SU-DHL-6 (cell line): ENCODE measurements around the gene ABHD12B.
A peak's percentile ranks its signal among the peaks of the same experiment; 100 is the strongest.

Experiments used
- H2AFZ ChIP-seq: fragments of 200-600 bp; sonication (generic); 2 replicates; pipeline ENCODE4 v1.6.1; 2014; ENCODE audit warnings: low read depth, mild to moderate bottlenecking, moderate library complexity, mixed read lengths, antibody characterized with exemption, low read length; ENCODE audit not compliant: severe bottlenecking
- H3F3A ChIP-seq: fragments of 200-600 bp; shearing (Covaris generic); 2 replicates; pipeline ENCODE4 v1.6.0; 2016; ENCODE audit warnings: antibody characterized with exemption, mild to moderate bottlenecking; ENCODE audit not compliant: insufficient read depth
- H3K27ac ChIP-seq: fragments of 200-600 bp; sonication (generic); 2 replicates; pipeline ENCODE4 v1.5.1; 2016; ENCODE audit warnings: low read depth, mild to moderate bottlenecking, low read length, moderate library complexity, mixed read lengths
- H3K27me3 ChIP-seq: fragments of 200-600 bp; sonication (generic), shearing (Covaris generic); 2 replicates; pipeline ENCODE4 v1.6.0; 2014; ENCODE audit warnings: mild to moderate bottlenecking, low read length
- H3K36me3 ChIP-seq: fragments of 200-600 bp; sonication (generic); 2 replicates; pipeline ENCODE4 v1.6.1; 2014; ENCODE audit warnings: mild to moderate bottlenecking, low read length, mixed read lengths
- H3K4me2 ChIP-seq: fragments of 300-600, 200-600 bp; shearing (Covaris generic), sonication (generic); 2 replicates; pipeline ENCODE4 v1.6.0; 2014; ENCODE audit warnings: low read length, low read depth, mild to moderate bottlenecking; ENCODE audit not compliant: poor library complexity, severe bottlenecking
- H3K4me3 ChIP-seq: fragments of 200-600 bp; sonication (generic); 2 replicates; pipeline ENCODE4 v1.5.1; 2014; ENCODE audit warnings: antibody characterized with exemption, low read length, mild to moderate bottlenecking, mixed read lengths; ENCODE audit not compliant: insufficient read depth, poor library complexity, severe bottlenecking
- H3K79me2 ChIP-seq: fragments of 200-600 bp; sonication (generic); 2 replicates; pipeline ENCODE4 v1.6.1; 2014; ENCODE audit warnings: mild to moderate bottlenecking, low read length, moderate library complexity; ENCODE audit not compliant: insufficient read depth
- H3K9ac ChIP-seq: fragments of 200-600 bp; sonication (generic); 2 replicates; pipeline ENCODE4 v1.7.0; 2014; ENCODE audit warnings: mild to moderate bottlenecking, low read length
- H3K9me2 ChIP-seq: fragments of 200-600 bp; sonication (generic); replicated peaks from 2 replicates; pipeline ENCODE4 v1.6.1; 2014; ENCODE audit warnings: low read length; ENCODE audit not compliant: insufficient read depth
- H3K9me3 ChIP-seq: fragments of 200-600 bp; sonication (generic); 2 replicates; pipeline ENCODE4 v1.6.1; 2014; ENCODE audit warnings: low read length, mixed read lengths; ENCODE audit not compliant: insufficient read depth
- H4K20me1 ChIP-seq: fragments of 200-600 bp; sonication (generic); 2 replicates; pipeline ENCODE4 v1.6.1; 2014; ENCODE audit warnings: low read depth, mild to moderate bottlenecking, antibody characterized with exemption, low read length, moderate library complexity, mixed read lengths
- CTCF ChIP-seq: fragments of 200-600 bp; sonication (generic); IDR thresholded peaks from one replicate; pipeline ENCODE4 v1.5.1; 2017; ENCODE audit warnings: antibody characterized with exemption, mild to moderate bottlenecking, low read length, moderate library complexity; ENCODE audit not compliant: insufficient read depth, poor library complexity, severe bottlenecking
- EZH2phosphoT487 ChIP-seq: fragments of 200-600 bp; sonication (generic), shearing (Covaris generic); conservative IDR thresholded peaks from 2 replicates; pipeline ENCODE4 v1.6.1; 2018; ENCODE audit warnings: mild to moderate bottlenecking, antibody characterized with exemption, low read length, moderate library complexity, mixed read lengths

ABHD12B gene

GRCh38 chr14:50855558-50855957 lies 16.3 kb upstream of the ABHD12B start:
- Histone ChIP-seq H4K20me1 (no peaks in the 10 kb centered on the region), H3K27me3 (no peaks in the 10 kb centered on the region), H3K9me2 (no peaks in the 10 kb centered on the region), H3K79me2 (no peaks in the 10 kb centered on the region), H3K9ac (no peak overlapping the region), H2AFZ (no peak overlapping the region), H3F3A (no peaks in the 10 kb centered on the region), H3K4me2 (no peak overlapping the region), H3K4me3 (no peak overlapping the region), H3K9me3 (no peaks in the 10 kb centered on the region), H3K36me3 (no peaks in the 10 kb centered on the region), H3K27ac (no peak overlapping the region)
- TF ChIP-seq CTCF (no peak), EZH2phosphoT487 (no peak)

DNA sequence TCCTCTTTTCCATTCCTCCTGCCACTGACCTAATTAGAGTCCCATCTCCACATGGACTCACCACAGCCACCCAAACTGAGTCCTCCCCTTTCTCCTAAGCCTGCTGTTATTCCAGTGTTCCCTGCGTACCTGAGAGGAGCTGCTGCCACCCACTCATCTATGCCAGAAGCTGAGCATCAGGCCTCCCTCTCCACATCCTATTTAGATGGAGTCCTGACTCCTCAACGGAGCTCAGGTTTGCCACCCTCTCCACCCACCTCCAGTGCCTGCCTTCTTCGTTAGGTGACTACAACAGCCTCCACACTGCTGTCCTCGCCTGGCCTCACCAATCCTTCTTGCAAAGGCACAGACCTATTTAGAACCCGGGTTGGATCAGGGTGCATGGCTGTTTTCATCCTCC lies 15.2 kb upstream of the ABHD12B start:
- no peaks in the 10 kb centered on the region for H3F3A ChIP-seq
- no peak overlapping the region for H3K27ac ChIP-seq
- no peaks in the 10 kb centered on the region for H3K79me2 ChIP-seq
- H2AFZ ChIP-seq: no peak overlapping the region
- H3K9me3 ChIP-seq: no peaks in the 10 kb centered on the region
- no peaks in the 10 kb centered on the region for H3K27me3 ChIP-seq
- no peak overlapping the region for H3K4me3 ChIP-seq
- H4K20me1 ChIP-seq: no peaks in the 10 kb centered on the region
- no peaks in the 10 kb centered on the region for H3K36me3 ChIP-seq
- H3K9me2 ChIP-seq: no peaks in the 10 kb centered on the region
- no peak overlapping the region for H3K4me2 ChIP-seq
- TF ChIP-seq EZH2phosphoT487: no peak
- no peak for TF ChIP-seq CTCF
- no peak overlapping the region for H3K9ac ChIP-seq

GRCh38 chr14:50859296-50859624 lies 12.6 kb upstream of the ABHD12B start:
- Histone ChIP-seq H3K9ac (peak overlapping the region; percentile 58), H3F3A (no peaks in the 10 kb centered on the region), H3K27ac (no peak overlapping the region), H3K27me3 (no peaks in the 10 kb centered on the region), H3K4me2 (peak overlapping the region; percentile 99), H3K9me2 (no peaks in the 10 kb centered on the region), H4K20me1 (no peaks in the 10 kb centered on the region), H2AFZ (peak overlapping the region; percentile 96), H3K4me3 (no peak overlapping the region), H3K9me3 (no peaks in the 10 kb centered on the region), H3K36me3 (no peaks in the 10 kb centered on the region), H3K79me2 (no peaks in the 10 kb centered on the region)
- TF ChIP-seq EZH2phosphoT487 (no peak), CTCF (no peak)
